Astrocyte (in vitro differentiated cells and primary cell): ENCODE data around the gene PPIP5K1. TPM values are rescaled to one million over a fixed set of nuclear protein-coding genes. Genes with fewer than 3 reads are reported as not detected.

Source experiments
- DNase-seq: peaks from one replicate; pipeline ENCODE4 v3.0.0-alpha.2; 2010; ENCODE audit warnings: low read depth
- FAIRE-seq: peaks from 2 replicates; lab custom pipeline; 2011; peaks lifted over from hg19 to GRCh38; lab: Jason Lieb, UNC
- H2AFZ ChIP-seq: 2 replicates; pipeline ENCODE4 v1.6.0; 2012; ENCODE audit warnings: low read depth, low read length, inconsistent platforms
- H3K27ac ChIP-seq: 2 replicates; pipeline ENCODE4 v1.5.1; 2011; ENCODE audit warnings: low read depth, low read length, inconsistent platforms
- H3K27me3 ChIP-seq: 2 replicates; pipeline ENCODE4 v1.6.0; 2011; ENCODE audit warnings: low read length, inconsistent platforms; ENCODE audit not compliant: insufficient read depth
- H3K36me3 ChIP-seq: 2 replicates; pipeline ENCODE4 v1.5.1; 2011; ENCODE audit warnings: low read length, inconsistent platforms; ENCODE audit not compliant: insufficient read depth
- H3K4me1 ChIP-seq: 2 replicates; pipeline ENCODE4 v1.5.1; 2011; ENCODE audit warnings: low read length, inconsistent platforms; ENCODE audit not compliant: insufficient read depth
- H3K4me2 ChIP-seq: 2 replicates; pipeline ENCODE4 v1.6.0; 2012; ENCODE audit warnings: low read length, inconsistent platforms
- H3K4me3 ChIP-seq: 2 replicates; pipeline ENCODE4 v1.5.1; 2011; ENCODE audit warnings: low read depth, mild to moderate bottlenecking, low read length, inconsistent platforms; ENCODE audit not compliant: insufficient read depth
- H3K79me2 ChIP-seq: 2 replicates; pipeline ENCODE4 v1.6.0; 2012; ENCODE audit warnings: mild to moderate bottlenecking, low read length, inconsistent platforms; ENCODE audit not compliant: insufficient read depth
- H3K9ac ChIP-seq: 2 replicates; pipeline ENCODE4 v1.6.0; 2012; ENCODE audit warnings: mild to moderate bottlenecking, low read length, inconsistent platforms
- H3K9me3 ChIP-seq: 2 replicates; pipeline ENCODE4 v1.5.1; 2012; ENCODE audit warnings: low read depth, mild to moderate bottlenecking, low read length, inconsistent platforms; ENCODE audit not compliant: insufficient read depth
- H4K20me1 ChIP-seq: 2 replicates; pipeline ENCODE4 v1.6.0; 2012; ENCODE audit warnings: low read length, inconsistent platforms; ENCODE audit not compliant: insufficient read depth
- H3K27ac Mint-ChIP-seq: one replicate; pipeline ENCODE4 v1.8.0; 2021; ENCODE audit warnings: mild to moderate bottlenecking, mixed read lengths; ENCODE audit not compliant: unreplicated experiment
- H3K27me3 Mint-ChIP-seq: one replicate; pipeline ENCODE4 v1.8.0; 2021; ENCODE audit warnings: low read depth, mixed read lengths; ENCODE audit not compliant: unreplicated experiment
- H3K36me3 Mint-ChIP-seq: one replicate; pipeline ENCODE4 v1.8.0; 2021; ENCODE audit warnings: low read depth, mixed read lengths; ENCODE audit not compliant: unreplicated experiment
- H3K4me1 Mint-ChIP-seq: one replicate; pipeline ENCODE4 v1.8.0; 2021; ENCODE audit warnings: low read depth, mixed read lengths; ENCODE audit not compliant: unreplicated experiment
- H3K4me3 Mint-ChIP-seq: one replicate; pipeline ENCODE4 v1.8.0; 2021; ENCODE audit warnings: mild to moderate bottlenecking, moderate library complexity, mixed read lengths; ENCODE audit not compliant: unreplicated experiment
- H3K9me3 Mint-ChIP-seq: one replicate; pipeline ENCODE4 v1.8.0; 2021; ENCODE audit warnings: mild to moderate bottlenecking, mixed read lengths; ENCODE audit not compliant: unreplicated experiment
- CTCF ChIP-seq: IDR thresholded peaks from 2 replicates; pipeline ENCODE4 v1.5.1; 2011; ENCODE audit warnings: low read depth, mild to moderate bottlenecking, inconsistent platforms, low read length, moderate library complexity; ENCODE audit not compliant: insufficient read depth
- EZH2 ChIP-seq: IDR thresholded peaks from 2 replicates; pipeline ENCODE4 v1.6.1; 2012; ENCODE audit warnings: mild to moderate bottlenecking, low read length, inconsistent platforms; ENCODE audit not compliant: insufficient read depth
- total RNA-seq: library from RNA; stranded (reverse); gene quantifications from 2 replicates; pipeline ENCODE4 v1.2.1, GENCODE V29; 2021

Gene PPIP5K1
- total RNA-seq, 1 donor from 2014 or later, result 21.4 TPM

GRCh38 chr15:43511012-43511885, 78.8 kb downstream of the PPIP5K1 start:
- Histone ChIP-seq H4K20me1 (no peaks in the 10 kb centered on the region), H2AFZ (peak overlapping the region; percentile 73), H3K4me1 (peaks cover 32% of the 10 kb centered on the region), H3K27me3 (no peaks in the 10 kb centered on the region), H3K79me2 (no peaks in the 10 kb centered on the region), H3K9me3 (no peaks in the 10 kb centered on the region), H3K4me2 (peak overlapping the region; percentile 97), H3K4me3 (peak overlapping the region; percentile 64), H3K9ac (peak overlapping the region; percentile 56), H3K36me3 (no peaks in the 10 kb centered on the region), H3K27ac (no peak overlapping the region)
- Mint-ChIP-seq H3K27me3 (peaks cover 6% of the 10 kb centered on the region), H3K9me3 (no peaks in the 10 kb centered on the region), H3K4me1 (peaks cover 41% of the 10 kb centered on the region), H3K27ac (no peak overlapping the region), H3K4me3 (peak overlapping the region; percentile 81), H3K36me3 (peaks cover 3% of the 10 kb centered on the region)
- TF ChIP-seq CTCF (no peak), EZH2 (no peak)
- DNase-seq (no peak), FAIRE-seq (no peak)

- H3K27ac Mint-ChIP-seq, result peak overlapping the region; percentile 86
- H3K27ac ChIP-seq, result peak overlapping the region; percentile 71
- H3K4me1 Mint-ChIP-seq, result peaks cover 42% of the 10 kb centered on the region
- peaks cover 26% of the 10 kb centered on the region for H3K4me1 ChIP-seq
- H3K9ac ChIP-seq, result peak overlapping the region; percentile 82
- H2AFZ ChIP-seq, result peak overlapping the region; percentile 83
- H4K20me1 ChIP-seq, result no peaks in the 10 kb centered on the region
- H3K27me3 ChIP-seq, result no peaks in the 10 kb centered on the region
- TF ChIP-seq CTCF, result no peak
- TF ChIP-seq EZH2, result no peak
- H3K36me3 ChIP-seq, result no peaks in the 10 kb centered on the region
- peak overlapping the region; percentile 97 for H3K4me2 ChIP-seq
- FAIRE-seq (no peak), DNase-seq (peak; percentile 96)
- H3K4me3 Mint-ChIP-seq, result peak overlapping the region; percentile 87
- peak overlapping the region; percentile 71 for H3K4me3 ChIP-seq
- peaks cover 6% of the 10 kb centered on the region for H3K27me3 Mint-ChIP-seq
- H3K9me3 ChIP-seq, result no peaks in the 10 kb centered on the region
- H3K36me3 Mint-ChIP-seq, result peaks cover 3% of the 10 kb centered on the region
- no peaks in the 10 kb centered on the region for H3K9me3 Mint-ChIP-seq
- H3K79me2 ChIP-seq, result no peaks in the 10 kb centered on the region
Measured at GRCh38 chr15:43510200-43511011, 79.6 kb downstream of the PPIP5K1 start.
